ENCODE results near the gene AQP5. TPM values are rescaled to one million over a fixed set of nuclear protein-coding genes. Genes with fewer than 3 reads are reported as not detected.

Gene AQP5
- total RNA-seq, 2 donors from 2014 or later, result 0.42 to 0.54 TPM

DNA sequence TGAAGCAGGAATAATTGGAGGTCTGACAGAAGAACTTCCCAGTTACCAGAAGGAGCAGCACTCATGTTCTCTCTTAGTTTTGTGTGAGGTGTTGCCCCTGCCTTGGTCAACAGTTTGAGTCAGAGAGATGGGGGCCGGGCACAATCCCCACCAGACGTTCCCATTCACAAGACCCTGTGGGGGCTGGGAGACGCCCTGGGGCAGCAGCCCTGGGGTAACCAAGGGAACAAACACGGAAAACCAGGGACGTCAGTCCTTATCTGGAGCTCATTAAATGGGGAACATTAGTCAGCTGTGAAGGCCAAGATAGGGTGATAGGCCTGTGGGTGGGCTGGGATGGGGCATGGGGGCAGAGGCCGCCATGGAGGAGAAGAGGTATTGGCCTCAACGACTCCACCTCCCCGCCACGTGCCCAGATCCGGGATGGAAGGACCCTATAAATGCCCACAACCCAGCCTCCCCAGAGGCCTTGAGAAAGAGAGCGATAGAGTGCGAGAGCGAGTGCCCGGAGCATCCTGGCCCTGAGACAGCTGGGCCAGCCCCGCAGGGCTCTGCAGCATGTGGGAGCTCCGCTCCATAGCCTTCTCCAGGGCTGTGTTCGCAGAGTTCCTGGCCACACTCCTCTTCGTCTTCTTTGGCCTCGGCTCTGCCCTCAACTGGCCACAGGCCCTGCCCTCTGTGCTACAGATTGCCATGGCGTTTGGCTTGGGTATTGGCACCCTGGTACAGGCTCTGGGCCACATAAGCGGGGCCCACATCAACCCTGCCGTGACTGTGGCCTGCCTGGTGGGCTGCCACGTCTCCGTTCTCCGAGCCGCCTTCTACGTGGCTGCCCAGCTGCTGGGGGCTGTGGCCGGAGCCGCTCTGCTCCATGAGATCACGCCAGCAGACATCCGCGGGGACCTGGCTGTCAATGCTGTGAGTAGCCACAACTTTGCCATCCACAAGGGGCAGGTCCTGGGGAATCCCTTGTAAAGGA lies 11.1 kb upstream of the AQP5 start, which contains the start of gene AQP2:
Gene AQP2 (plus strand): TSS at position 465 of the 979 bp plus-strand sequence. CDS start 94 bp downstream, at position 559.
- TF ChIP-seq, protein P1, sequence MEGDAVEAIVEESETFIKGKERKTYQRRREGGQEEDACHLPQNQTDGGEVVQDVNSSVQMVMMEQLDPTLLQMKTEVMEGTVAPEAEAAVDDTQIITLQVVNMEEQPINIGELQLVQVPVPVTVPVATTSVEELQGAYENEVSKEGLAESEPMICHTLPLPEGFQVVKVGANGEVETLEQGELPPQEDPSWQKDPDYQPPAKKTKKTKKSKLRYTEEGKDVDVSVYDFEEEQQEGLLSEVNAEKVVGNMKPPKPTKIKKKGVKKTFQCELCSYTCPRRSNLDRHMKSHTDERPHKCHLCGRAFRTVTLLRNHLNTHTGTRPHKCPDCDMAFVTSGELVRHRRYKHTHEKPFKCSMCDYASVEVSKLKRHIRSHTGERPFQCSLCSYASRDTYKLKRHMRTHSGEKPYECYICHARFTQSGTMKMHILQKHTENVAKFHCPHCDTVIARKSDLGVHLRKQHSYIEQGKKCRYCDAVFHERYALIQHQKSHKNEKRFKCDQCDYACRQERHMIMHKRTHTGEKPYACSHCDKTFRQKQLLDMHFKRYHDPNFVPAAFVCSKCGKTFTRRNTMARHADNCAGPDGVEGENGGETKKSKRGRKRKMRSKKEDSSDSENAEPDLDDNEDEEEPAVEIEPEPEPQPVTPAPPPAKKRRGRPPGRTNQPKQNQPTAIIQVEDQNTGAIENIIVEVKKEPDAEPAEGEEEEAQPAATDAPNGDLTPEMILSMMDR (IDR thresholded peaks at IDR 0.05), result no peak
- no peak for DNase-seq (ENCODE audit: low spot score)
- Histone ChIP-seq H3K36me3 (no peaks in the 10 kb centered on the region), H3K27ac (no peak within 1 kb of the TSS), H3K4me1 (ENCODE audit: control insufficient read depth in 1 of 2, low read depth in 2 of 2) (no peaks in the 10 kb centered on the region), H3K27me3 (replicated peaks; ENCODE audit: insufficient read depth) (no peaks in the 10 kb centered on the region), H3K4me3 (no peak within 1 kb of the TSS), H3K9me3 (no peaks in the 10 kb centered on the region)
- ATAC-seq (ENCODE audit: insufficient number of reproducible peaks, low FRiP score, low read depth), result no peak

DNA sequence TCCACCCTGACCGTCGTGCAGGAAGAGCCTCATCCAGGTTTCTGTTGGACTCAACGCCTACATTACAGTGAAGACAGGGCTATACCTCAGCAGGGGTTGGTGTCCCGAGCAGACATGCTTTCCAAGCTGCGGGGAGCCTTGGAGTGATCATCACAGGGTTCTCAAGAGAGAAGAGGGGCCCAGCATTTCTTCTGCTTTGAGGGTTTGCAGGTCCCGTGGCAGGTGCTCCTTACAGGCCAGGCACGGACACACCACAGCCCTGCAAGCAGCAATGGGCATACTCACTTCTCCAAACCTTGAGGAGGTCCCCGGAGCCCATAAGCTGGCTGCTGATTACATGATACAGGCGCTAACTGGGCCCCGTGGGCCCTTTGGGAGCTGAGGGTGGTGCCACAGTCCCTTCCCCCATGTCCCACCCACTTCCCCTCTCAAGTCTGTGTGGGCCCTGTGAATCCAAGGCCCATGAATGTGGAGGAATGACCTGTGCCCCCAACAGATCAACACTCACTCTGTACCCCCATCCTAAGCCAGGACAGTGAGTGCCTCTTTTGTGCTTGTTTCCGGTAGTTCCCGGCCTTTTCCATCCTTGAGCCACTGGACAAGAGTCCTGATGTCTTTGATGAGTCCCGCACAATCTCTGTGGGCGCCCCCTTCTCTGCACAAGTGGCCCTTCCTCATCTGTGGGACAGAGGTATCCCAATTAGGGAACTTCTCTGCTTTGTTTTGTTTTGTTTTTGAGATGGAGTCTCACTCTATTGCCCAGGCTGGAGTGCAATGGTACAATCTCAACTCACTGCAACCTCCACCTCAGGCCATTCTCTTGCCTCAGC lies 10.0 kb upstream of the AQP5 start:
- TF ChIP-seq, protein P1 (IDR thresholded peaks at IDR 0.05), result no peak
- H3K36me3 ChIP-seq, result no peaks in the 10 kb centered on the region
- no peak overlapping the region for H3K27ac ChIP-seq
- H3K4me3 ChIP-seq, result no peak overlapping the region
- H3K27me3 ChIP-seq (replicated peaks; ENCODE audit: insufficient read depth), result no peaks in the 10 kb centered on the region
- no peak for DNase-seq (ENCODE audit: low spot score)
- no peak for ATAC-seq (ENCODE audit: insufficient number of reproducible peaks, low FRiP score, low read depth)
- no peaks in the 10 kb centered on the region for H3K9me3 ChIP-seq
- no peaks in the 10 kb centered on the region for H3K4me1 ChIP-seq (ENCODE audit: control insufficient read depth in 1 of 2, low read depth in 2 of 2)

DNA sequence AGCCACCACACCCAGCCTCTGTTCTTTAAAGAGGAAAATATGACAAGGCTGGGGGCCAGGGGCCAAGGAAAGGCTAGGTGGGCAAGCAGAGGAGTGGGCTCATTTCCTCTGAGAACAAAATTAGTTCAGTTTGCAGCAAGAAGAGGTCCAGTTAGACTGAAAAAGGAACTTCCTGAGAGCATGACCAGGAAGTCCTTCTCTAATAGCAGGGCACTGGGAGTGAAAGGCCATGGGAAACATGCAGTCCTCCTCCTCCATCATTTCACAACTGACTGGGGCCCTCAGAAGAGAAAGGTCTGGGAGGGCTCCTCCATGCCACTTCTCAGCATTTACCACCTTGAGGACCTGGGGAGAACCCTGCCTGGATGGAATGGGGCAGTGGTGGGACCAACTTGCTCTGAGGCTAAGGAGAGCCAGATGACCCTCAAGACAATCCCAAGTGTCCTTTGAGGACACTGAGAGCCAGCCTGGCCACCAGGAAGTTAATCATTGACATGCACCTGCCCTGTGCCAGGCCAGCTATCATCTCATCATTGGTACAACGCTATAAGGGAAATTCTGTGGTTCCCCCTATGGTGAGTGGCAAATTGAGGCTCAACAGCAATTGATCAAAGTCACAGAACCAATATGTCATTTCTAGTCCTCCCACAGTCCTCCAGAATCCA lies 9.1 kb upstream of the AQP5 start:
- no peaks in the 10 kb centered on the region for H3K36me3 ChIP-seq
- H3K9me3 ChIP-seq, result no peaks in the 10 kb centered on the region
- no peak overlapping the region for H3K27ac ChIP-seq
- TF ChIP-seq, protein P1 (IDR thresholded peaks at IDR 0.05), result no peak
- no peaks in the 10 kb centered on the region for H3K4me1 ChIP-seq (ENCODE audit: control insufficient read depth in 1 of 2, low read depth in 2 of 2)
- no peak for DNase-seq (ENCODE audit: low spot score)
- ATAC-seq (ENCODE audit: insufficient number of reproducible peaks, low FRiP score, low read depth), result no peak
- no peak overlapping the region for H3K4me3 ChIP-seq
- H3K27me3 ChIP-seq (replicated peaks; ENCODE audit: insufficient read depth), result no peaks in the 10 kb centered on the region

DNA sequence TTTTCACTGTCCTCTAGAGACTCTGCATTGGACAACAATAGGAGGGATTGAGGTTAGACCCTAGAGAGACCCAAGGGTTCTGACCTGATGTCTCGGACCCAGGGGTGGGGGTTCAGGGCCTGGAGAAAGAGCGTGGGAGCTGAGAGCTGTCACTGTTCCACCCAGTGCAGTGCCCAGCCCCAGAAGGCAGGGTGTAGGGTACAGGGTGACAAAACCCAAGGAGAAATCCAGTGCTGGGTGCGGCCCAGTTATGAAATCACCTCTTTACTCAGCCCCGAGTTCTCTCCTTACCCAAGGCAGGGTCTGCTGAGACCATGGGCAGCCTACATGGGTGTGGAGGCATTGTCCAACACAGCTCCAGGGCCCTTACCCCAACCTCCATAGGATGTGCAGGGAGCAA lies 8.5 kb upstream of the AQP5 start:
- Histone ChIP-seq H3K27me3 (replicated peaks; ENCODE audit: insufficient read depth) (no peaks in the 10 kb centered on the region), H3K27ac (no peak overlapping the region)
- no peak for DNase-seq (ENCODE audit: low spot score)

More for the DNA sequence above, 8.5 kb upstream of the AQP5 start:
- H3K4me1 ChIP-seq (ENCODE audit: control insufficient read depth in 1 of 2, low read depth in 2 of 2), result no peaks in the 10 kb centered on the region
- no peak overlapping the region for H3K4me3 ChIP-seq
- ATAC-seq (ENCODE audit: insufficient number of reproducible peaks, low FRiP score, low read depth), result no peak
- H3K9me3 ChIP-seq, result no peaks in the 10 kb centered on the region
- TF ChIP-seq, protein P1 (IDR thresholded peaks at IDR 0.05), result no peak
- H3K36me3 ChIP-seq, result no peaks in the 10 kb centered on the region

Measured in thoracic aorta (tissue), 2 donors.